Liver (tissue), 3 donors: ENCODE measurements around the gene KCNQ4.

Experiments
- ATF3 ChIP-seq: IDR thresholded peaks from 2 replicates; pipeline ENCODE4 v1.6.1; 2016; ENCODE audit warnings: antibody characterized with exemption
- CTCF ChIP-seq: fragments of 150-350 bp; IDR thresholded peaks from 2 replicates; pipeline ENCODE4 v1.5.1; 2017; ENCODE audit warnings: improper control_type of control experiment, low read depth, low read length; ENCODE audit not compliant: missing input control
- EGR1 ChIP-seq, 2 donors: IDR thresholded peaks; 2 replicates each; pipeline ENCODE4 v1.6.1; 2016 to 2018; ENCODE audit warnings: antibody characterized with exemption in 2 of 2, low read depth in 2 of 2
- FOXA2 ChIP-seq: IDR thresholded peaks from 2 replicates; pipeline ENCODE4 v1.6.1; 2016; ENCODE audit warnings: antibody characterized with exemption
- GABPA ChIP-seq, 2 donors: IDR thresholded peaks in 1 of 2; conservative IDR thresholded peaks in 1 of 2; 2 replicates each; pipeline ENCODE4 v1.6.1; 2016; ENCODE audit warnings: antibody characterized with exemption in 2 of 2, mild to moderate bottlenecking in 1 of 2, moderate library complexity in 1 of 2
- JUND ChIP-seq, 2 donors: IDR thresholded peaks; 2 replicates each; pipeline ENCODE4 v1.6.1; 2016; ENCODE audit warnings: antibody characterized with exemption in 2 of 2
- MAX ChIP-seq: IDR thresholded peaks from 2 replicates; pipeline ENCODE4 v1.6.1; 2016; ENCODE audit warnings: antibody characterized with exemption
- NR2F2 ChIP-seq: IDR thresholded peaks from 2 replicates; pipeline ENCODE4 v1.6.1; 2016; ENCODE audit warnings: antibody characterized with exemption
- RAD21 ChIP-seq, 2 donors: IDR thresholded peaks; 2 replicates each; pipeline ENCODE4 v1.6.1; 2016; ENCODE audit warnings: antibody characterized with exemption in 2 of 2, mild to moderate bottlenecking in 2 of 2
- REST ChIP-seq: IDR thresholded peaks from 2 replicates; pipeline ENCODE4 v1.6.1; 2016; ENCODE audit warnings: antibody characterized with exemption, mild to moderate bottlenecking
- SP1 ChIP-seq: IDR thresholded peaks from 2 replicates; pipeline ENCODE4 v1.6.1; 2018; ENCODE audit warnings: antibody characterized with exemption, mild to moderate bottlenecking
- TAF1 ChIP-seq: conservative IDR thresholded peaks from 2 replicates; pipeline ENCODE4 v1.6.1; 2016; ENCODE audit warnings: antibody characterized with exemption, mild to moderate bottlenecking
- YY1 ChIP-seq: IDR thresholded peaks from 2 replicates; pipeline ENCODE4 v1.6.1; 2016; ENCODE audit warnings: antibody characterized with exemption, mild to moderate bottlenecking
- ZBTB33 ChIP-seq: IDR thresholded peaks from 2 replicates; pipeline ENCODE4 v1.6.1; 2016; ENCODE audit warnings: antibody characterized with exemption
- donor health status: healthy.
- donor health status: healthy.

GRCh38 chr1:40755067-40755466 is 28.5 kb upstream of the KCNQ4 start:
- TF ChIP-seq RAD21 (IDR thresholded peaks at IDR 0.05) (peak; percentile 53 to 72), CTCF (no peak), ATF3 (peak; percentile 17), MAX (peak; percentile 52), REST (peak; percentile 35), EGR1 (IDR thresholded peaks at IDR 0.05; ENCODE audit: low read depth in 2 of 2) (no peak), YY1 (peak; percentile 91), TAF1 (no peak), NR2F2 (no peak), ZBTB33 (peak; percentile 84), JUND (IDR thresholded peaks at IDR 0.05) (peak in 1 of 2 donors; percentile 79), GABPA (IDR thresholded peaks at IDR 0.05 in 1 of 2, conservative IDR thresholded peaks at IDR 0.05 in 1 of 2) (no peak), SP1 (peak; percentile 79), FOXA2 (no peak)
